Astrocyte (in vitro differentiated cells and primary cell): ENCODE results near the gene INPP5A. TPM values are rescaled to one million over a fixed set of nuclear protein-coding genes. Genes with fewer than 3 reads are reported as not detected.

ENCODE experiments used
- DNase-seq: peaks from one replicate; pipeline ENCODE4 v3.0.0-alpha.2; 2010; ENCODE audit warnings: low read depth
- FAIRE-seq: peaks from 2 replicates; lab custom pipeline; 2011; peaks lifted over from hg19 to GRCh38; lab: Jason Lieb, UNC
- H2AFZ ChIP-seq: 2 replicates; pipeline ENCODE4 v1.6.0; 2012; ENCODE audit warnings: low read depth, low read length, inconsistent platforms
- H3K27ac ChIP-seq: 2 replicates; pipeline ENCODE4 v1.5.1; 2011; ENCODE audit warnings: low read depth, low read length, inconsistent platforms
- H3K27me3 ChIP-seq: 2 replicates; pipeline ENCODE4 v1.6.0; 2011; ENCODE audit warnings: low read length, inconsistent platforms; ENCODE audit not compliant: insufficient read depth
- H3K36me3 ChIP-seq: 2 replicates; pipeline ENCODE4 v1.5.1; 2011; ENCODE audit warnings: low read length, inconsistent platforms; ENCODE audit not compliant: insufficient read depth
- H3K4me1 ChIP-seq: 2 replicates; pipeline ENCODE4 v1.5.1; 2011; ENCODE audit warnings: low read length, inconsistent platforms; ENCODE audit not compliant: insufficient read depth
- H3K4me2 ChIP-seq: 2 replicates; pipeline ENCODE4 v1.6.0; 2012; ENCODE audit warnings: low read length, inconsistent platforms
- H3K4me3 ChIP-seq: 2 replicates; pipeline ENCODE4 v1.5.1; 2011; ENCODE audit warnings: low read depth, mild to moderate bottlenecking, low read length, inconsistent platforms; ENCODE audit not compliant: insufficient read depth
- H3K79me2 ChIP-seq: 2 replicates; pipeline ENCODE4 v1.6.0; 2012; ENCODE audit warnings: mild to moderate bottlenecking, low read length, inconsistent platforms; ENCODE audit not compliant: insufficient read depth
- H3K9ac ChIP-seq: 2 replicates; pipeline ENCODE4 v1.6.0; 2012; ENCODE audit warnings: mild to moderate bottlenecking, low read length, inconsistent platforms
- H3K9me3 ChIP-seq: 2 replicates; pipeline ENCODE4 v1.5.1; 2012; ENCODE audit warnings: low read depth, mild to moderate bottlenecking, low read length, inconsistent platforms; ENCODE audit not compliant: insufficient read depth
- H4K20me1 ChIP-seq: 2 replicates; pipeline ENCODE4 v1.6.0; 2012; ENCODE audit warnings: low read length, inconsistent platforms; ENCODE audit not compliant: insufficient read depth
- H3K27ac Mint-ChIP-seq: one replicate; pipeline ENCODE4 v1.8.0; 2021; ENCODE audit warnings: mild to moderate bottlenecking, mixed read lengths; ENCODE audit not compliant: unreplicated experiment
- H3K27me3 Mint-ChIP-seq: one replicate; pipeline ENCODE4 v1.8.0; 2021; ENCODE audit warnings: low read depth, mixed read lengths; ENCODE audit not compliant: unreplicated experiment
- H3K36me3 Mint-ChIP-seq: one replicate; pipeline ENCODE4 v1.8.0; 2021; ENCODE audit warnings: low read depth, mixed read lengths; ENCODE audit not compliant: unreplicated experiment
- H3K4me1 Mint-ChIP-seq: one replicate; pipeline ENCODE4 v1.8.0; 2021; ENCODE audit warnings: low read depth, mixed read lengths; ENCODE audit not compliant: unreplicated experiment
- H3K4me3 Mint-ChIP-seq: one replicate; pipeline ENCODE4 v1.8.0; 2021; ENCODE audit warnings: mild to moderate bottlenecking, moderate library complexity, mixed read lengths; ENCODE audit not compliant: unreplicated experiment
- H3K9me3 Mint-ChIP-seq: one replicate; pipeline ENCODE4 v1.8.0; 2021; ENCODE audit warnings: mild to moderate bottlenecking, mixed read lengths; ENCODE audit not compliant: unreplicated experiment
- EZH2 ChIP-seq: IDR thresholded peaks from 2 replicates; pipeline ENCODE4 v1.6.1; 2012; ENCODE audit warnings: mild to moderate bottlenecking, low read length, inconsistent platforms; ENCODE audit not compliant: insufficient read depth
- total RNA-seq: library from RNA; stranded (reverse); gene quantifications from 2 replicates; pipeline ENCODE4 v1.2.1, GENCODE V29; 2021
- TF ChIP-seq, protein P1 (sequence below): IDR thresholded peaks from 2 replicates; pipeline ENCODE4 v1.5.1; 2011; ENCODE audit warnings: low read depth, mild to moderate bottlenecking, inconsistent platforms, low read length, moderate library complexity; ENCODE audit not compliant: insufficient read depth

INPP5A gene
- total RNA-seq, 1 donor from 2014 or later: 39.1 TPM

DNA sequence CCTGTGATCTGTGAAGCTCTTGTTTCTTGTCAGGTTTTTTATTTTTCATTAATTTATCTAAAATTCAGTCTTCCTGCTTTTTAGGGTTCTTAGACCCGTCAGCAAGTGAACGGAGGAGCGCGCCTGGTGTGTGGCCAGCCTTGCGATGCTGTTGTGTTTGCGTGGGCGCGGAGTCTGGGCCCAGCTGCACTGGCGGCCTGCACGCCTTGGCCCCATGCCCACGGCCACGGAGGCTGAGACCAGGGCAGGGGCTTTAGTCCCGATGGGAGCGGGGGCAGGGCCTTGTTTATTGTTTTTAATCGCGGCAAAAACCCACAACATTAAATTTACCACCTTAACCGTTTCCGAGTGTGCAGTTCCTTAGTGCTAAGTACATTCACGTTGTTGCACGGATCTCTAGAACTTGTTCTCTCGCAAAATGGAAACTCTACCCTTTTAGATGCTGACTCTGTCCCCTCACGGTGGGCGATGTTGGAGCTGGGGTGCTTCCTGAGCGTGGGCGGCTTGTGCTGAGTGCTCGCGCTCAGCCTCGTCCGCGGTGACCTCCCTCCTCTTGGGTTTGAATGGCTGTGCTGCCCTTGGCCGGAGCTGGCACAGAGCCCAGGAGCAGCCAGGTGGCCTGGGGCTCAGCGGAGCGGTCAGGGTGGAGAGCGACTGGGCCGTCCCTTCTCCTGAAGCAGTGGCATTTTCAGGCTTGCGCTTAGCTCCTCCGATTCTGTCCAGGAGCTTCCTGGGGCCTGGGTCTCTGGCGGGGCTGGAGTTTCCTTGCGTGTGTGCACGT lies 69.1 kb downstream of the INPP5A start:
- H2AFZ ChIP-seq: no peak overlapping the region
- peak; percentile 46 for DNase-seq
- Mint-ChIP-seq H3K4me3 (no peak overlapping the region), H3K9me3 (peaks cover 2% of the 10 kb centered on the region), H3K27me3 (no peaks in the 10 kb centered on the region), H3K4me1 (peaks cover 9% of the 10 kb centered on the region), H3K27ac (no peak overlapping the region), H3K36me3 (peaks cover 2% of the 10 kb centered on the region)
- no peaks in the 10 kb centered on the region for H3K9me3 ChIP-seq
- no peaks in the 10 kb centered on the region for H3K27me3 ChIP-seq
- H3K4me3 ChIP-seq: no peak overlapping the region
- peaks cover 93% of the 10 kb centered on the region for H4K20me1 ChIP-seq
- H3K9ac ChIP-seq: no peak overlapping the region
- H3K27ac ChIP-seq: no peak overlapping the region
- peaks cover 68% of the 10 kb centered on the region for H3K79me2 ChIP-seq
- H3K4me2 ChIP-seq: peak overlapping the region; percentile 69
- H3K4me1 ChIP-seq: peaks cover 11% of the 10 kb centered on the region
- no peak for TF ChIP-seq EZH2
- TF ChIP-seq, protein P1, sequence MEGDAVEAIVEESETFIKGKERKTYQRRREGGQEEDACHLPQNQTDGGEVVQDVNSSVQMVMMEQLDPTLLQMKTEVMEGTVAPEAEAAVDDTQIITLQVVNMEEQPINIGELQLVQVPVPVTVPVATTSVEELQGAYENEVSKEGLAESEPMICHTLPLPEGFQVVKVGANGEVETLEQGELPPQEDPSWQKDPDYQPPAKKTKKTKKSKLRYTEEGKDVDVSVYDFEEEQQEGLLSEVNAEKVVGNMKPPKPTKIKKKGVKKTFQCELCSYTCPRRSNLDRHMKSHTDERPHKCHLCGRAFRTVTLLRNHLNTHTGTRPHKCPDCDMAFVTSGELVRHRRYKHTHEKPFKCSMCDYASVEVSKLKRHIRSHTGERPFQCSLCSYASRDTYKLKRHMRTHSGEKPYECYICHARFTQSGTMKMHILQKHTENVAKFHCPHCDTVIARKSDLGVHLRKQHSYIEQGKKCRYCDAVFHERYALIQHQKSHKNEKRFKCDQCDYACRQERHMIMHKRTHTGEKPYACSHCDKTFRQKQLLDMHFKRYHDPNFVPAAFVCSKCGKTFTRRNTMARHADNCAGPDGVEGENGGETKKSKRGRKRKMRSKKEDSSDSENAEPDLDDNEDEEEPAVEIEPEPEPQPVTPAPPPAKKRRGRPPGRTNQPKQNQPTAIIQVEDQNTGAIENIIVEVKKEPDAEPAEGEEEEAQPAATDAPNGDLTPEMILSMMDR: no peak
- no peaks in the 10 kb centered on the region for H3K36me3 ChIP-seq
- no peak for FAIRE-seq

DNA sequence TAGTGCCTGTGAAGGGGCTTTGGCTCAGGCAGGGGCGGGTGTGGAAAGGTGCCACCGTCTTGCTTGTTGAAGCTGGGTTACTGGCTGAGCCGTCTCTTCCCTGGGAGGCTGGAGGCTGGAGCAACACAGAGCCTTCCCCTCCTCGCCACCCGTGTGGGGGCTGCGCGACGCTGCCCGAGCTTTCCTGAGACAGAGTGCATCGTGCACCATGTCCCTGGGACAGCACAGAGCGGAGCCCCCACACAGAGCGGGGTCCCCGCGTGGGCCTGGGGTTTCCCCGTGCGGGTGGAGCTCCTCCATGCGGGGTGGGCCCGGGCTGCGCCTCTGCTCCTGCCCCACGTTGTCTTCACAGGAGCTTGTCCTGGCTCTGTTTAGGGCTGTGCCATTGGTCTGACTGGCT lies 69.9 kb downstream of the INPP5A start:
- Histone ChIP-seq H3K9ac (no peak overlapping the region), H3K79me2 (peaks cover 63% of the 10 kb centered on the region), H2AFZ (no peak overlapping the region), H3K4me2 (peak overlapping the region; percentile 69), H3K4me3 (no peak overlapping the region), H3K27me3 (no peaks in the 10 kb centered on the region), H4K20me1 (peaks cover 93% of the 10 kb centered on the region), H3K36me3 (no peaks in the 10 kb centered on the region), H3K4me1 (peaks cover 12% of the 10 kb centered on the region), H3K9me3 (no peaks in the 10 kb centered on the region), H3K27ac (no peak overlapping the region)
- Mint-ChIP-seq H3K27ac (no peak overlapping the region), H3K4me1 (peaks cover 9% of the 10 kb centered on the region), H3K4me3 (no peak overlapping the region), H3K36me3 (peaks cover 2% of the 10 kb centered on the region), H3K9me3 (peaks cover 2% of the 10 kb centered on the region), H3K27me3 (no peaks in the 10 kb centered on the region)
- FAIRE-seq (no peak), DNase-seq (no peak)
- TF ChIP-seq, protein P1: no peak

DNA sequence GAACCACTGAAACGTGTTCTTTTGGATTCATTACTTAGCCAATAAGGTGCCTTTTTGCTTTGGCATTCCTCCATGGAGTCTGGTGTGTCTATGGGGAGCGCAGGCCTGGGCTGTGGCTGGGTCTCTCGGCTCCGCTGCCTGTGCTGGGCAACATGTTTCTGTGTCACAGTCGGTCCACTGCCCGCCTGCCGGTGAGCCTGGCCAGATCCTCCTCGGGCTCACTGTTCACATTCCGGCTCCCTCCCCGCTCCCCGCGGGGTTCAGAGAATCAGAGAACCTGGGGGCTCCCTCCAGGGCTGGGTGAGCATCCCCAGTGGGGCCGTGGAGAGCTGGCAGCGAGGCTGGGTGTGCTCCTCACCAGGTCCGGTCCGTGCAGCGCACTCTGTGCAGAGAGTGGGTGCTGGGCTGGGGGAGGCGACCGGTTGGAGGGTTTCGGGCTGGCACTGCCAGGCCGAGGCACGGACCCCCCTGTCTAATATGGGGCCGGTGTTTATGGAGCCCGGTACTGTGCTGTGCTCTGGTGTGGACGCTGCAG lies 70.4 kb downstream of the INPP5A start:
- Mint-ChIP-seq H3K27ac (no peak overlapping the region), H3K4me1 (peaks cover 8% of the 10 kb centered on the region), H3K9me3 (no peaks in the 10 kb centered on the region), H3K27me3 (no peaks in the 10 kb centered on the region), H3K4me3 (no peak overlapping the region), H3K36me3 (peaks cover 2% of the 10 kb centered on the region)
- H3K9me3 ChIP-seq: no peaks in the 10 kb centered on the region
- no peak overlapping the region for H3K9ac ChIP-seq
- FAIRE-seq (no peak), DNase-seq (no peak)
- H3K4me2 ChIP-seq: no peak overlapping the region
- peaks cover 60% of the 10 kb centered on the region for H3K79me2 ChIP-seq
- H3K27me3 ChIP-seq: no peaks in the 10 kb centered on the region
- H3K4me3 ChIP-seq: no peak overlapping the region
- H3K27ac ChIP-seq: no peak overlapping the region
- H3K4me1 ChIP-seq: peaks cover 13% of the 10 kb centered on the region
- TF ChIP-seq, protein P1: no peak
- TF ChIP-seq EZH2: no peak
- H3K36me3 ChIP-seq: no peaks in the 10 kb centered on the region
- H2AFZ ChIP-seq: no peak overlapping the region
- peaks cover 93% of the 10 kb centered on the region for H4K20me1 ChIP-seq
